Urinary bladder (tissue), 4 donors: ENCODE results near the gene PIK3CG. TPM values are rescaled to one million over a fixed set of nuclear protein-coding genes. Genes with fewer than 3 reads are reported as not detected.
"Not testable (repeated sequence)": the region's sequence is repeated elsewhere in the genome, so short reads cannot be mapped to it uniquely, and the experiment has no call there.

ENCODE experiments used
- DNase-seq: peaks from one replicate; pipeline ENCODE4 v3.0.0-alpha.2; 2015; ENCODE audit errors: extremely low spot score
- H3K27ac ChIP-seq: one replicate; pipeline ENCODE4 v1.5.1; 2013; ENCODE audit warnings: low read depth, mild to moderate bottlenecking, moderate library complexity
- H3K36me3 ChIP-seq: one replicate; pipeline ENCODE4 v1.6.1; 2013; ENCODE audit warnings: mild to moderate bottlenecking, moderate library complexity; ENCODE audit not compliant: insufficient read depth
- H3K4me1 ChIP-seq: one replicate; pipeline ENCODE4 v1.6.1; 2013; ENCODE audit warnings: mild to moderate bottlenecking, moderate library complexity; ENCODE audit not compliant: insufficient read depth
- H3K4me3 ChIP-seq: one replicate; pipeline ENCODE4 v1.5.1; 2013; ENCODE audit warnings: low read depth, low read length
- WGBS: extraction: QIAGEN DNeasy Blood & Tissue Kit; methylation state at CpG from one replicate; pipeline ENCODE4 v1.1.7; 2013; 5-methylcytosine and 5-hydroxymethylcytosine counted together
- polyA plus RNA-seq: library from polyadenylated mRNA; stranded (reverse); fragments of 200-250 nt; gene quantifications from one replicate; pipeline ENCODE4 v1.2.3, GENCODE V29; 2013
- total RNA-seq: library from RNA; depleted of rRNA; stranded (reverse); fragments of >200 nt; gene quantifications from one replicate; pipeline ENCODE4 v1.2.3, GENCODE V29; 2014
- donor health status: healthy with polysubstance abuse.
- donor health status: healthy.

PIK3CG gene
- total and polyA plus RNA-seq, 2 donors: 0.82 to 12.1 TPM

- Histone ChIP-seq H3K4me3 (no peak overlapping the region), H3K36me3 (no peaks in the 10 kb centered on the region), H3K27ac (no peak overlapping the region), H3K4me1 (no peaks in the 10 kb centered on the region)
- 84% methylated on average over 5 of the region's 5 CpGs for WGBS
- DNase-seq: no peak
Measured at GRCh38 chr7:106888204-106888603, 23.1 kb downstream of the PIK3CG start.

GRCh38 chr7:106890952-106891351, 25.9 kb downstream of the PIK3CG start:
- H3K36me3 ChIP-seq: no peaks in the 10 kb centered on the region
- no peaks in the 10 kb centered on the region for H3K4me1 ChIP-seq
- no peak for DNase-seq
- H3K4me3 ChIP-seq: no peak overlapping the region
- 92% methylated on average over 2 of the region's 2 CpGs for WGBS
- H3K27ac ChIP-seq: no peak overlapping the region

- Histone ChIP-seq H3K27ac (no peak overlapping the region), H3K4me3 (no peak overlapping the region), H3K36me3 (no peaks in the 10 kb centered on the region), H3K4me1 (no peaks in the 10 kb centered on the region)
- WGBS: 66% methylated on average over 8 of the region's 8 CpGs
- no peak for DNase-seq
Measured at GRCh38 chr7:106891548-106892410, 26.7 kb downstream of the PIK3CG start.

- no peak for DNase-seq
- Histone ChIP-seq H3K4me3 (no peak overlapping the region), H3K4me1 (no peaks in the 10 kb centered on the region), H3K27ac (no peak overlapping the region), H3K36me3 (no peaks in the 10 kb centered on the region)
- 75% methylated on average over 2 of the region's 2 CpGs for WGBS
Measured at GRCh38 chr7:106893591-106893990, 28.5 kb downstream of the PIK3CG start.

- 90% methylated on average over 4 of the region's 4 CpGs for WGBS
- Histone ChIP-seq H3K4me3 (no peak overlapping the region), H3K4me1 (no peaks in the 10 kb centered on the region), H3K36me3 (no peaks in the 10 kb centered on the region), H3K27ac (no peak overlapping the region)
- no peak for DNase-seq
Measured at GRCh38 chr7:106895246-106895864, 30.3 kb downstream of the PIK3CG start.

- no peaks in the 10 kb centered on the region for H3K36me3 ChIP-seq
- no peaks in the 10 kb centered on the region for H3K4me1 ChIP-seq
- H3K4me3 ChIP-seq: no peak overlapping the region
- H3K27ac ChIP-seq: no peak overlapping the region
- 85% methylated on average over 3 of the region's 3 CpGs for WGBS
- no peak for DNase-seq
Measured at GRCh38 chr7:106896231-106896630, 31.1 kb downstream of the PIK3CG start.

- H3K4me1 ChIP-seq, H3K36me3 ChIP-seq, H3K4me3 ChIP-seq, DNase-seq, H3K27ac ChIP-seq: not testable (repeated sequence)
- WGBS: 91% methylated on average over 3 of the region's 3 CpGs
Measured at GRCh38 chr7:106897553-106897952, 32.5 kb downstream of the PIK3CG start.

- not testable (repeated sequence) for H3K27ac ChIP-seq, H3K36me3 ChIP-seq, H3K4me1 ChIP-seq, H3K4me3 ChIP-seq, DNase-seq
- WGBS: 76% methylated on average over 2 of the region's 2 CpGs
Measured at GRCh38 chr7:106898967-106899366, 33.9 kb downstream of the PIK3CG start.

- WGBS: 80% methylated on average over 4 of the region's 4 CpGs
- no peak for DNase-seq
- no peaks in the 10 kb centered on the region for H3K36me3 ChIP-seq
- H3K4me3 ChIP-seq: no peak overlapping the region
- H3K4me1 ChIP-seq: no peaks in the 10 kb centered on the region
- no peak overlapping the region for H3K27ac ChIP-seq
Measured at GRCh38 chr7:106901828-106902441, 36.9 kb downstream of the PIK3CG start.

GRCh38 chr7:106905734-106906133, 40.7 kb downstream of the PIK3CG start:
- WGBS: 30% methylated on average over 3 of the region's 3 CpGs
- H3K27ac ChIP-seq: no peak overlapping the region

GRCh38 chr7:106911959-106912358, 46.9 kb downstream of the PIK3CG start:
- no peaks in the 10 kb centered on the region for H3K36me3 ChIP-seq
- no peak overlapping the region for H3K4me3 ChIP-seq
- WGBS: 57% methylated on average over 2 of the region's 2 CpGs
- H3K4me1 ChIP-seq: no peaks in the 10 kb centered on the region
- H3K27ac ChIP-seq: no peak overlapping the region
- no peak for DNase-seq

More at GRCh38 chr7:106905734-106906133, 40.7 kb downstream of the PIK3CG start:
- no peaks in the 10 kb centered on the region for H3K36me3 ChIP-seq
- no peak for DNase-seq
- H3K4me1 ChIP-seq: no peaks in the 10 kb centered on the region
- no peak overlapping the region for H3K4me3 ChIP-seq

GRCh38 chr7:106914018-106914607, 49.0 kb downstream of the PIK3CG start:
- DNase-seq: no peak
- H3K36me3 ChIP-seq: no peaks in the 10 kb centered on the region
- WGBS: 94% methylated on average over 3 of the region's 3 CpGs
- no peak overlapping the region for H3K4me3 ChIP-seq
- H3K4me1 ChIP-seq: no peaks in the 10 kb centered on the region
- H3K27ac ChIP-seq: no peak overlapping the region

- H3K36me3 ChIP-seq: no peaks in the 10 kb centered on the region
- no peak overlapping the region for H3K4me3 ChIP-seq
- H3K4me1 ChIP-seq: no peaks in the 10 kb centered on the region
- no peak for DNase-seq
- WGBS: 70% methylated on average over 2 of the region's 2 CpGs
- no peak overlapping the region for H3K27ac ChIP-seq
Measured at GRCh38 chr7:106915407-106915806, 50.3 kb downstream of the PIK3CG start.
